Natural killer cell (primary cell): ENCODE data around the gene LIPE. TPM values are rescaled to one million over a fixed set of nuclear protein-coding genes. Genes with fewer than 3 reads are reported as not detected.

Experiments
- ATAC-seq, 3 donors: fragments of 150-1000 bp in 2 of 3; fragments of 200-7000 bp in 1 of 3; cut with Tn5 transposase; 1 replicate in 1 of 3; 2 replicates in 2 of 3; pipeline ENCODE4 v1.10.0; 2021; ENCODE audit warnings: mild to moderate bottlenecking in 2 of 3, moderate library complexity in 2 of 3
- DNase-seq, 2 donors: peaks; one replicate each; pipeline versions ENCODE4 v3.0.0 to v3.0.0-alpha.2; 2013 to 2021; ENCODE audit warnings: mixed read lengths in 1 of 2
- H3K27ac ChIP-seq: one replicate; pipeline ENCODE4 v1.5.1; 2013; ENCODE audit warnings: mild to moderate bottlenecking, low read length
- H3K27me3 ChIP-seq: one replicate; pipeline ENCODE4 v1.6.1; 2013; ENCODE audit warnings: low read length; ENCODE audit not compliant: control insufficient read depth, insufficient read depth
- H3K36me3 ChIP-seq: one replicate; pipeline ENCODE4 v1.6.1; 2013; ENCODE audit warnings: low read length; ENCODE audit not compliant: control insufficient read depth, insufficient read depth
- H3K4me1 ChIP-seq: one replicate; pipeline ENCODE4 v1.6.1; 2013; ENCODE audit warnings: low read length; ENCODE audit not compliant: control insufficient read depth, insufficient read depth
- H3K4me3 ChIP-seq: one replicate; pipeline ENCODE4 v1.5.1; 2013; ENCODE audit warnings: low read length
- H3K9me3 ChIP-seq: one replicate; pipeline ENCODE4 v1.6.1; 2013; ENCODE audit warnings: low read length; ENCODE audit not compliant: control insufficient read depth, insufficient read depth
- H3K27ac Mint-ChIP-seq, 2 donors: one replicate each; pipeline ENCODE4 v1.8.0; 2022; ENCODE audit warnings: mild to moderate bottlenecking in 2 of 2, mixed read lengths in 2 of 2, moderate library complexity in 1 of 2
- H3K27me3 Mint-ChIP-seq, 2 donors: one replicate each; pipeline ENCODE4 v1.8.0; 2022; ENCODE audit warnings: low read depth in 2 of 2, mixed read lengths in 2 of 2
- H3K36me3 Mint-ChIP-seq: one replicate; pipeline ENCODE4 v1.8.0; 2022; ENCODE audit warnings: mixed read lengths
- H3K4me1 Mint-ChIP-seq, 2 donors: one replicate each; pipeline ENCODE4 v1.8.0; 2022; ENCODE audit warnings: mixed read lengths in 2 of 2
- H3K4me3 Mint-ChIP-seq: one replicate; pipeline ENCODE4 v1.8.0; 2022; ENCODE audit warnings: mild to moderate bottlenecking, moderate library complexity, mixed read lengths
- H3K9me3 Mint-ChIP-seq, 2 donors: one replicate each; pipeline ENCODE4 v1.8.0; 2022; ENCODE audit warnings: mixed read lengths in 2 of 2
- WGBS: methylation state at CpG from one replicate; pipeline ENCODE4 v1.1.7; 2013; ENCODE audit warnings: missing lambda C conversion rate; ENCODE audit not compliant: insufficient coverage; 5-methylcytosine and 5-hydroxymethylcytosine counted together
- intact Hi-C: fragments of 100-400 bp; cut with micrococcal nuclease; formaldehyde crosslinking; loops from one replicate; pipeline ENCODE4 v1.14.2; 2022
- total RNA-seq, 4 donors: library from RNA; stranded (reverse); fragments of 120-200 nt in 1 of 4; gene quantifications; one replicate each; pipeline versions ENCODE4 v1.2.3 to v1.2.4, GENCODE V29; 2013 to 2022
- TF ChIP-seq, protein P1 (sequence below): fragments of 200-600 bp; IDR thresholded peaks from one replicate; pipeline ENCODE4 v1.8.0; 2022; ENCODE audit warnings: antibody characterized with exemption

LIPE gene
- total RNA-seq, 3 donors from 2014 or later (not counting 1 experiment from before 2014, with no cell fraction given): 5.3 to 13.3 (median 11.7) TPM

DNA sequence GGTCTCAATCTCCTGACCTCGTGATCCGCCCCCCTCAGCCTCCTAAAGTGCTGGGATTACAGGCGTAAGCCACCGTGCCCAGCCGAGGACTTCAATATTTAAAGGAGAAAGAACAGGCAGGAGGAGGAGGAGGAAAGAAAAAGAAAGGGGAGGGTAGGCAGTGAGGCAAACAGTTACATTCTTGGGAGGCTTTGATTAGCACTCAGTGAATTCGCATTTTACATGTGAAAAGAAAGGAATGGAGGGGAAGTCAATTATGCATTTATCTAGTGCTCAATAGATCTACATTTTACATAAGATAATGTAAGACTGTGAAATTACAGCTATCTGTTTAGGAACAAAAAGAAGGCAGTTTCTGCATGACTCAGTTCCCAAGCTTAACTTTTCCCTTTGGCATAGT, 46.5 kb upstream of the LIPE start:
- intact Hi-C loops: no loop called here
- Histone ChIP-seq H3K4me1 (peaks cover 6% of the 10 kb centered on the region), H3K27me3 (no peaks in the 10 kb centered on the region), H3K9me3 (no peaks in the 10 kb centered on the region), H3K27ac (no peak overlapping the region), H3K36me3 (no peaks in the 10 kb centered on the region), H3K4me3 (no peak overlapping the region)
- WGBS: 96% methylated on average over 5 of the region's 6 CpGs
- peaks cover 0 to 4% of the 10 kb centered on the region in 2 donors for H3K27me3 Mint-ChIP-seq
- TF ChIP-seq, protein P1, sequence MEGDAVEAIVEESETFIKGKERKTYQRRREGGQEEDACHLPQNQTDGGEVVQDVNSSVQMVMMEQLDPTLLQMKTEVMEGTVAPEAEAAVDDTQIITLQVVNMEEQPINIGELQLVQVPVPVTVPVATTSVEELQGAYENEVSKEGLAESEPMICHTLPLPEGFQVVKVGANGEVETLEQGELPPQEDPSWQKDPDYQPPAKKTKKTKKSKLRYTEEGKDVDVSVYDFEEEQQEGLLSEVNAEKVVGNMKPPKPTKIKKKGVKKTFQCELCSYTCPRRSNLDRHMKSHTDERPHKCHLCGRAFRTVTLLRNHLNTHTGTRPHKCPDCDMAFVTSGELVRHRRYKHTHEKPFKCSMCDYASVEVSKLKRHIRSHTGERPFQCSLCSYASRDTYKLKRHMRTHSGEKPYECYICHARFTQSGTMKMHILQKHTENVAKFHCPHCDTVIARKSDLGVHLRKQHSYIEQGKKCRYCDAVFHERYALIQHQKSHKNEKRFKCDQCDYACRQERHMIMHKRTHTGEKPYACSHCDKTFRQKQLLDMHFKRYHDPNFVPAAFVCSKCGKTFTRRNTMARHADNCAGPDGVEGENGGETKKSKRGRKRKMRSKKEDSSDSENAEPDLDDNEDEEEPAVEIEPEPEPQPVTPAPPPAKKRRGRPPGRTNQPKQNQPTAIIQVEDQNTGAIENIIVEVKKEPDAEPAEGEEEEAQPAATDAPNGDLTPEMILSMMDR: no peak
- no peaks in the 10 kb centered on the region for H3K36me3 Mint-ChIP-seq
- ATAC-seq: no peak
- H3K4me3 Mint-ChIP-seq: no peak overlapping the region
- no peak for DNase-seq
- no peaks in the 10 kb centered on the region for H3K9me3 Mint-ChIP-seq
- H3K4me1 Mint-ChIP-seq: peaks cover 0 to 5% of the 10 kb centered on the region in 2 donors
- no peak overlapping the region for H3K27ac Mint-ChIP-seq

DNA sequence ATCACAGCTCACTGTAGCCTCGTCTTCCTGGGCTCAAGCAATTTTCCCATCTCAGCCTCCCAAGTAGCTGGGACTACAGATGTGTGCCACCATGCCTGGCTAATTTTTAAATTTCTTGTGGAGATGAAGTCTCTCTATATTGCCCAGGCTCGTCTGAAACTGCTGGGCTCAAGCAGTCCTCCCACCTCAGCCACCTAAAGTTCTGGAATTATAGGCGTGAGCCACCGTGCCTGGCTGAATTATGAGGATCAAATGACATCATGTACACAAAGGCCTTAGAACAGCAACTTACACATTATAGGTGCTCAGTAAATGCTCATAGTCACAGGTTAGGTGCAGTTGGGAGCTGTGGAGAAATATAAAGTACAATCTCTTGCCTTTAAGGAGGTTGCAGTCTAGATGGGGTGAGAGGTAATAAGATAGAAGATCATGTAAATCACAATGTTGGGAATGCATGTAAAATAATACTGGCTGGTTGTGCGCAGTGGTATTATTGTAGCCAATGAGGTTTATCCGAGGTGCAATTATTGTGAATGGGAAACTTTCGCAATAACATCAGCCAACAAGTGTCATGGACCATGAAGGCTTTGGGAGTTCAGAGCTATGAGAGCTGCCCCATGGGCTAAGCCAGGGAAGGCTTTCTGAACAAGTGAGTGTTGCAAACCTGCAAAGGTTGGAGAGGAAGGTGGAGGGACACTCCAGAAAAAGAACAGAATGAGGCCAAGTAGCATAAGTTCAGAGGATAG, 45.4 kb upstream of the LIPE start:
- no peaks in the 10 kb centered on the region for H3K9me3 Mint-ChIP-seq
- Histone ChIP-seq H3K4me1 (peaks cover 6% of the 10 kb centered on the region), H3K9me3 (no peaks in the 10 kb centered on the region), H3K27me3 (no peaks in the 10 kb centered on the region), H3K36me3 (no peaks in the 10 kb centered on the region), H3K27ac (no peak overlapping the region), H3K4me3 (no peak overlapping the region)
- no peaks in the 10 kb centered on the region for H3K36me3 Mint-ChIP-seq
- no peak overlapping the region for H3K4me3 Mint-ChIP-seq
- H3K27me3 Mint-ChIP-seq: peaks cover 0 to 4% of the 10 kb centered on the region in 2 donors
- ATAC-seq (no peak), DNase-seq (no peak)
- WGBS: 89% methylated on average over 7 of the region's 7 CpGs
- intact Hi-C loops: no loop called here
- TF ChIP-seq, protein P1: no peak
- peaks cover 0 to 5% of the 10 kb centered on the region in 2 donors for H3K4me1 Mint-ChIP-seq
- H3K27ac Mint-ChIP-seq: no peak overlapping the region

DNA sequence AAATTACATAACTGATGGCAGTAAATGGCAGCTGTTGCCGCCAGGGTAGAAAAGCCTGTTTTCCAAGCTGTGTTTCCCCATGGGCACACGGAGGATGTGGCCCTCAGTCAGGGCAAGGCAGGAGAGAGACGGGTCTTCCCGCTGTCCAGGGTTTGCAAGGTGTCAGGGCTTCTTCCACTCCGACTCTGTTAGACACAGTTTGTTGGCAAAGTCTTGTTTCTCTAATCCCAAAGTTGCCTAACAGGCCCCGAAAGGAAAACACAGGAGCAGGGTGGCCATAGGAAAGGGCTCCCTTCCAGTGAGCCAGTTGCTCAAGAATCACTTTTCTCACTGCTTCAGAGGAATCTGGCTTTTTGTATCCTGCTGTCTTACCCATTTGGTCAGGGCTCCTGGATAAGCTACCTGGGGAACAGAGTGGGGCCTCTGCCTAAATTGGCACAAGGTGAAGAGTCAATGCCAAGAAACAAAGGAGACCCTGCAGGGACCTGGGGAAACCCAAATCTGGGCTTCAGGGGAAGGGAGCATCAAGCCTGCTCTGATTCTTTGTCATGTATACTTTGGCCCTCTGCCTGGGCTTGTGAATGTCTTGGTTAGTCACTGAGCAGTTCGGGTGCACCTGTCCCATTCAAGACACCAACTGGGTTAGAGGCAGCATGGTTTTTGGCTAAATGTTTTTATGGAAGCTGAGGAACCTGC, 44.5 kb upstream of the LIPE start:
- 94% methylated on average over 7 of the region's 7 CpGs for WGBS
- H3K27ac Mint-ChIP-seq: no peak overlapping the region

More for the DNA sequence above, 44.5 kb upstream of the LIPE start:
- TF ChIP-seq, protein P1: no peak
- no peaks in the 10 kb centered on the region for H3K36me3 Mint-ChIP-seq
- ATAC-seq: no peak
- Histone ChIP-seq H3K4me1 (peaks cover 6% of the 10 kb centered on the region), H3K4me3 (no peak overlapping the region), H3K9me3 (no peaks in the 10 kb centered on the region), H3K27ac (no peak overlapping the region), H3K36me3 (no peaks in the 10 kb centered on the region), H3K27me3 (no peaks in the 10 kb centered on the region)
- no peaks in the 10 kb centered on the region for H3K9me3 Mint-ChIP-seq
- no peak for DNase-seq
- intact Hi-C loops: no loop called here
- peaks cover 0 to 8% of the 10 kb centered on the region in 2 donors for H3K27me3 Mint-ChIP-seq
- H3K4me3 Mint-ChIP-seq: no peak overlapping the region
- H3K4me1 Mint-ChIP-seq: peaks cover 0 to 9% of the 10 kb centered on the region in 2 donors
